GM12872 (cell line): ENCODE measurements around the gene GPC6.

Experiments
- CTCF ChIP-seq: IDR thresholded peaks from 3 replicates; pipeline ENCODE4 v1.5.1; 2011; ENCODE audit warnings: low read depth, mild to moderate bottlenecking, low read length, moderate library complexity; ENCODE audit not compliant: insufficient read depth

The GPC6 gene

GRCh38 chr13:93646245-93646644 is 419.6 kb downstream of the GPC6 start:
- no peak for TF ChIP-seq CTCF

GRCh38 chr13:93649496-93649895 is 422.9 kb downstream of the GPC6 start:
- no peak for TF ChIP-seq CTCF

- no peak for TF ChIP-seq CTCF
Measured at GRCh38 chr13:93653776-93654175, 427.2 kb downstream of the GPC6 start.

GRCh38 chr13:93655154-93655553 is 428.5 kb downstream of the GPC6 start:
- TF ChIP-seq CTCF: no peak

GRCh38 chr13:93660391-93661063 is 433.9 kb downstream of the GPC6 start:
- no peak for TF ChIP-seq CTCF

GRCh38 chr13:93670866-93671265 is 444.3 kb downstream of the GPC6 start:
- no peak for TF ChIP-seq CTCF

GRCh38 chr13:93672996-93673395 is 446.4 kb downstream of the GPC6 start:
- no peak for TF ChIP-seq CTCF
